HG03442 (cell line): Measurements from ENCODE around the gene AGBL5.
"Not testable (repeated sequence)": the region's sequence is repeated elsewhere in the genome, so short reads cannot be mapped to it uniquely, and the experiment has no call there.

Source experiments
- ATAC-seq: cut with Tn5 transposase; IDR thresholded peaks from one replicate; pipeline ENCODE4 v1.9.1; 2021; ENCODE audit warnings: mild to moderate bottlenecking, moderate library complexity; ENCODE audit not compliant: unreplicated experiment

AGBL5 gene

DNA sequence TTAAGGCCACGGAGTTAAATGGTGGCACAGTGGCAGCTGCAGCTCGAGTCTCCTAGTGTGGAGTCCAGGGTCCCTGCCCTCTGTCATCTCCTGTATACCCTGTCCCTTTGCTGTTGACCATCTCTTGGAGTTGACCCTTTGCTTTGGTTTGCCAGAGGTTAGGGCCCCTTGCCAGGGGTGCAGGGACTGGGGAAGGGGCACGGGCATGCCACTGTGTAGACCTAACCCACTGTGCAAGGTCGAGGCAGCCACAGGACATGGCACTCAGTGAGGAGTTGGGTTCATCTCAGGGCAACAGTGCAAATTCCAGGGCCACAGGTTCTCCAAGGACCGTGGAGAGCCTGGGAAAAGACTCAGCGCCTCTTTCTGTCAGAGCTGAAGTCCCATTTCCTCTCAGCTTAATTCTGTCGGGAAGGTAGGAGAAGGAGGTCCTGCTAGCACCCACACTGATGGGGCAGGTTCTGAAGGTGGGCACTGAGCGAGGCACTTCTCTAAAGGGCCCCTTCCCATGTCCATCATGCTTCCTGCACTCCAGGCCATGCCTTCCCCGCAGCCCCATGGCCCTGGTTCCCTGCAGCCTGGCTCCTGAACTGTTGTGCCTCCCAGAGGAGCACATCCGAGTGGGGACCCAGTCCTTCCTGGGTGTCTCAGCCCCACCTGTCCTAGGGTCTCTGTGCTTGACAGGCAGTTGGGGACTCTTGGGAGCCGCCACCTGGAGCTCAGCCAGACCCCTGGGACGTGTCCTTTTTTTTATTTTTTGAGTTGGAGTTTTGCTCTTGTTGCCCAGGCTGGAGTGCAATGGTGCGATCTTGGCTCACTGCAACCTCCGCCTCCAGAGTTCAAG lies 37.9 kb downstream of the AGBL5 start:
- no peak for ATAC-seq

DNA sequence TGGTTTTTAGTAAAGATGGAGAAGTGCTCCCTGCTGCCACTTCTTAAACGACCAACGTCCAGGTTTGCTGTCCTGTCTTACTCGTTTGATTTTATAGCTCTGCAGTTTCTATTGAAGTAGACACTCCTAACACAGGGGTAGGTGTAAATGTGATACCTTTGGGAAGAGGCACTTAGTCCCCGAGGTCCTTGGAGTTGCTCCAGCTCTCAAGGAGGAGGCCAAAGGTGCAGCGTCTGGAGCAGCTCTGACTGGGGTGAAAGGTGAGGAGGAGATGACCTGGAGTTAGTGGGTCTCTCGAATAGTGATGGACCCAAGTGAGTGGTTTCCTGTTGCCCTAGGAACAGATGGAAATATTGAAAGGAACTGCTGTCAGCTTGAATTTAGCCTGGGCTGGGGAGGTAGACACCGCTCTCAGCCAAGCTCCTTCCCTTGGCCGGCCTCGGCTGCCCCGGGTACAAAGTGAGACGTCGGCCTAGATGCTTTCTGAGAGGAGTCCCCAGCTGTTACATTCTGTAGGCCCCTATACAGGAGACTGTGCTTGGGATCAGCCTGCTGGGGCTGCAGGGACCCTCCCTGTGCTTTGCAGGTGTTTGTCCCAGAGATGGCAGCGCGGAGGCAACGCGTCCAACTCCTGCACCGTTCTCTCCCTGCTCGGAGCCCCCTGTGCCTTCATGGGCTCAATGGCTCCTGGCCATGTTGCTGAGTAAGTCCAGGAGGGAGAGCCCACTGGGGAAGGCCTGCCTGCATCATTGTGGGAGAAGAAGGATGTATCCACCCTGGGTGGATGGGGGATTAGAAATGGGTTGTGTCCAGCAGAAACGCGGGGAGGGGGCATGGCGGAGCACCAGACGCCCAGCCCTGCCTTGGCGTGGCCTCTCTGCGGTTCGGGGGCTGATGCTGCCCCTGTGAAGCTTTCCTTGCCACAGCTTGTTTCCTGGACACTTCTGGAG lies 40.6 kb downstream of the AGBL5 start:
- ATAC-seq: no peak

DNA sequence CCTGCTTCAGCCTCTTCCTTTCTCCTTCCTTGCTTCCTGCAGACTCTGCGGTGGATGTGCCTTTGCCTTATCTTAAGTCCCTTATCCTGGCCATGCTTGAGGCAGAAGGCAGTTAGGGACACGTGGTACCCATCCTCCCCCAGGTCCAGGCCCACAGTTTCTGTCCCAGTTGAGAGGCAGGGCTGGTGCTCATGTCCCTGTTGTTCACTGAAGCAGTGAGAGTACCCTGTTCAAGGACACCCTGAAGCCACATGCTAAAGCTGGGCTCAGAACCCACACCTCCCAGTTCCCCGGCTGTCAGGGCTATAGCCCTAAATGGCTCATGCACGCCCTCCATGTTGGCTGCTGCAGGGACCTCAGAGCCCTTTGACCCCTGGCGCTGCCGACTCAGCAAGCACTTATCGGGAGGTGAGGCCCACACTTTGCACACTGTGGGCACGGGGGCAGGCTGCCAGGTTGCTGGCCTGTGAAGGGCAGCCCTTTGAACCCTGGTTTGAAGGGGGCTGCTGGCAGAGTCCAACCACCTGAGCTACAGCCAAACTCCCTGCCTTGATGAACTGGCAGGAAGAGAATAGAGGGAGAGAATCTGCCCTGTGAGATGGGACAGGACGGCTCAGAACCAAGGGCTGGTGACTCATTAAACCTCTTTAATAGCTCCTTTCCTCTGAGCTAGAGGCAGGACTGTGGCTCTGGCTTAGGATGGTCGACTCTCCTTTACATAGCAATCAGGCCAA lies 41.4 kb downstream of the AGBL5 start:
- ATAC-seq: no peak

GRCh38 chr2:27093430-27094352 lies 42.2 kb downstream of the AGBL5 start:
- ATAC-seq: no peak

DNA sequence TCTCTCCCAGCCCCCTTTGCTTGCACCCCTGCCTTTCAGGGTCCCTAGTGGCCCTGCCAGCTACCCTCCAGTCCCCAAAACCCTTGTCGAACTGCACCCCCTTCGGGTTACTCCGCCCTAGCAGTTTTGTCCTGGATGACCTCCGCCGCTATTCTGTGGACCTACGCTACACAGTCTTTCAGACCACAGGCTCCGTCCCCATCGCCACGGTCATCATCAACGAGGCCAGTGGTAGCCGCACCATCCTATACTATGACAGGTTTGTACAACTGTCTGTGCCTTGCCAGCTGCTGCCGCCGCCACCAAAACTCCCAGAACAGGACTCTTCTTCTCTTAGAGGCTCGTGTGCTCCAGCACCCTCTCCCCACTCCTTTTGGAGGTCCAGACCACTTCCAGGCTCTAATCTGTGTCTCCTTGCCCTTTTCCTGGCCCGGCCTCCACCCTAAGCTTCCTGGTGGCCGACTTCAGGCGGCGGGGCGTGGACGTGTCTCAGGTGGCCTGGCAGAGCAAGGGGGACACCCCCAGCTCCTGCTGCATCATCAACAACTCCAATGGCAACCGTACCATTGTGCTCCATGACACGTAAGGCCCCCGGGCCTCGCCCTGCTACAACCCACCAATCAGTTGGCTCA lies 43.0 kb downstream of the AGBL5 start:
- ATAC-seq: no peak

DNA sequence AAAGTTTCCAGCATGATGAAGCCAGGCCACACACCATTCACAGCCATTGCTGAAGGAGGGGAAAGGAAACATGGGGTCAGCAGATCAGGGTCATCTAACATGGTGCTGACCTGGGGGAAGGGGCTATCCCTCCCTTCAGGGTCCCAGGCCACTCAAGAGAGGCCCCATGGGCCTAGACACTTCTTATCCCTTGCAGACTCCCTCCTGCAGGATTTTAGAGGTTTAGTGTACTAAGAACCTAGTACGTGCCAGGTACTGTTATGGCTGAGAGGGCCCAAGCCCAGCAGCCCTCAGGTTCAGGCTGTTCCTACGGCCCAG lies 43.9 kb downstream of the AGBL5 start:
- ATAC-seq: no peak

GRCh38 chr2:27095745-27096651 lies 44.5 kb downstream of the AGBL5 start:
- peak; percentile 46 for ATAC-seq

GRCh38 chr2:27096748-27097297 lies 45.4 kb downstream of the AGBL5 start:
- ATAC-seq: no peak

GRCh38 chr2:27097341-27097740 lies 45.9 kb downstream of the AGBL5 start:
- no peak for ATAC-seq

- ATAC-seq: no peak
Observed at GRCh38 chr2:27099334-27099955, 48.0 kb downstream of the AGBL5 start.

DNA sequence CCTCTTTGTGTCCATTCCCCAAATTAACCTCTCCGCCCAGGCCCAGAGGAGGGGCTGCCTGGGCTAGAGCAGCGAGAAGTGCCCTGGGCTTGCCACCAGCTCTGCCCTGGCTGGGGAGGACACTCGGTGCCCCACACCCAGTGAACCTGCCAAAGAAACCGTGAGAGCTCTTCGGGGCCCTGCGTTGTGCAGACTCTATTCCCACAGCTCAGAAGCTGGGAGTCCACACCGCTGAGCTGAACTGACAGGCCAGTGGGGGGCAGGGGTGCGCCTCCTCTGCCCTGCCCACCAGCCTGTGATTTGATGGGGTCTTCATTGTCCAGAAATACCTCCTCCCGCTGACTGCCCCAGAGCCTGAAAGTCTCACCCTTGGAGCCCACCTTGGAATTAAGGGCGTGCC lies 48.6 kb downstream of the AGBL5 start:
- no peak for ATAC-seq

- no peak for ATAC-seq
Observed at GRCh38 chr2:27102329-27102728, 50.9 kb downstream of the AGBL5 start.

DNA sequence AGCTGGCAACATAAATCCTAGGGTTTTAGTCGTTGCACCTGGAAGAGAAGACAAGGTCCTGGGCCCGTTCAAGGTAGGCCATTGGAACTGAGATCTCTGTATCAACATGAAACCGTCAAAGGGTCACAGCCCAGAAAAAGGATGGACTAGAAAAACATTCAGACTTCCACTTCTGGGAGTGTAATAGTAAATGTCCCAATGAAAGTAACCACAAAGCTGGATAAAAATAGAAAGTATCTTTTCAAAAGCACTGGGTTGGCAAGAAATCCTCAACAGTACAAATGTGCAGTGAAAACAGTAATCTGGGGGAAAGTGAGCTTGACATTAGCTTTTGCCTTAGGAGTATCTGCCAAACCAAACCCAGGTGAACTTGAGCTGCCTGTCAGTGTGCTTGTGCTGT lies 54.5 kb downstream of the AGBL5 start:
- ATAC-seq: no peak

DNA sequence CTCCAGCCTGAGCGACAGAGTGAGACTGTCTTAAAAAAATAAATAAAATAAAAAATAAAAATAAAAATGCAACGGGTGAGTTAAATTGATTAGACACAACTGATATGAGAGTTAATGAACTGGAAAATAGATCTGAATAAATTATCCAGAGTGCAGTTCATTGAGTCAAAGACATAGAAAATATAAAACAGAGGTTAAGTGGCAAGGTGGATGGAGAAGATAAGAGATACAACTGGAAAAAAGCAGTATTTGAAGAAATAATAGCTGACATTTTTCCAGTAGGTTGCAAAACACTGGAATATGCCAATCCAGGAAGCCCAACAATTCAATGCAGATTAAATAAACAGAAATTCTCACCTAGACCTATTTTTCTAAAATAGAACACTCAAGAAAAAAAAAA lies 56.8 kb downstream of the AGBL5 start:
- ATAC-seq: no peak

DNA sequence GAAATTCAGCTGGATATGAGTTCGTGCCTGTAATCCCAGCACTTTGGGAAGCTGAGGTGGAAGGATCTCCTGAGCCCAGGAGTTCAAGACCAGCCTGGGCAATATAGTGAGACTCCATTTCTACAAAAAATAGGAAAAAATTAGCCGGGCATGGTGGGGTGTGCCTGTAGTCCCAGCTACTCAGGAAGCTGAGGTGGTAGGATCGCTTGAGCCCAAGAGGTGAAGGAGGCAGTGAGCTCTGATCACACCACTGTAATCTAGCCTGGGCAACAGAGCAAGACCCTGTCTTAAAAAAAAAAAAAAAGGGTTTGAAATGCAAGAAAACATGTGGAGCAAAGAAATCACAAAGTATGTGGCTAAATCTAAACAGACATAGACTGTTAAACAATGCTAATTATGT lies 57.6 kb downstream of the AGBL5 start:
- no peak for ATAC-seq

DNA sequence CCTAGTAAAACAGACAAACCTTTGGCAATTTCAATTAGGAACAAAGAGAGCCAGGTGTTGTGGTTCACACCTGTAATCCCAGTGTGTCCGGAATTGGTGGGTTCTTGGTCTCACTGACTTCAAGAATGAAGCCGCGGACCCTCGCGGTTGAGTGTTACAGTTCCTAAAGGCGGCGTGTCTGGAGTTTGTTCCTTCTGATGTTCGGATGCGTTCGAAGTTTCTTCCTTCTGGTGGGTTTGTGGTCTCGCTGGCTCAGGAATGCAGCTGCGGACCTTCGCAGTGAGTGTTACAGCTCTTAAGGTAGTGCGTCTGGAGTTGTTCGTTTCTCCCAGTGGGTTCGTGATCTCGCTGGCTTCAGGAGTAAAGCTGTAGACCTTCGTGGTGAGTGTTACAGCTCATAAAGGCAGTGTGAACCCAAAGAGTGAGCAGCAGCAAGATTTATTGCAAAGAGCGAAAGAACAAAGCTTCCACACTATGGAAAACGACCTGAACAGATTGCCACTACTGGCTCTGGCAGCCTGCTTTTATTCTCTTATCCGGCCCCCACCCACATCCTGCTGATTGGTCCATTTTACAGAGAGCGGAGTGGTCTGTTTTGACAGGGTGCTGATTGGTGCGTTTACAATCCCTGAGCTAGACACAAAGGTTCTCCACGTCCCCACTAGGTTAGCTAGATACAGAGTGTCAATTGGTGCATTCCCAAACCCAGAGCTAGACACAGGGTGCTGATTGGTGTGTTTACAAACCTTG lies 59.3 kb downstream of the AGBL5 start:
- not testable (repeated sequence) for ATAC-seq

- not testable (repeated sequence) for ATAC-seq
Observed at GRCh38 chr2:27111392-27112078, 60.1 kb downstream of the AGBL5 start.
